Measurements from ENCODE around the gene ZNF236.

DNA sequence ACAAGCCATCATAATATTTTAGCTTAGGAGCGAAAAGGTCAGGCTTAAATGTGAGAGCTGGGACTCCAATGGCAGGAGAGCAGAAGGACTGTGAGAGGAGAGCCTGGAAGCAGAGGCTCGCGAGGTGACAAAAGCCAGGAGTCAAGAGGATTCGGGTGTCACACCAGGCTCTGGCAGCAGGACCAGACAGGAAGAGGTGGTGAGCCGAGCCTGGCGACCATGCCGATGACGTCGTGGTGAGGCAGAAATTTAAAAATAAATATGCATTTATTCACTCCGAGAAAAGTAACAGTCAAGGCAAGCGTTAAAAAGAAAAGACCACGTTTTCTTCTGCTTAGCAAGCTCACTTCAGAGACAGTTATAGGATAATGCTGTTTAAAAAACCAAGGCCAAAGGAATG, 31.3 kb upstream of the ZNF236 start:
- TF ChIP-seq, protein P1, sequence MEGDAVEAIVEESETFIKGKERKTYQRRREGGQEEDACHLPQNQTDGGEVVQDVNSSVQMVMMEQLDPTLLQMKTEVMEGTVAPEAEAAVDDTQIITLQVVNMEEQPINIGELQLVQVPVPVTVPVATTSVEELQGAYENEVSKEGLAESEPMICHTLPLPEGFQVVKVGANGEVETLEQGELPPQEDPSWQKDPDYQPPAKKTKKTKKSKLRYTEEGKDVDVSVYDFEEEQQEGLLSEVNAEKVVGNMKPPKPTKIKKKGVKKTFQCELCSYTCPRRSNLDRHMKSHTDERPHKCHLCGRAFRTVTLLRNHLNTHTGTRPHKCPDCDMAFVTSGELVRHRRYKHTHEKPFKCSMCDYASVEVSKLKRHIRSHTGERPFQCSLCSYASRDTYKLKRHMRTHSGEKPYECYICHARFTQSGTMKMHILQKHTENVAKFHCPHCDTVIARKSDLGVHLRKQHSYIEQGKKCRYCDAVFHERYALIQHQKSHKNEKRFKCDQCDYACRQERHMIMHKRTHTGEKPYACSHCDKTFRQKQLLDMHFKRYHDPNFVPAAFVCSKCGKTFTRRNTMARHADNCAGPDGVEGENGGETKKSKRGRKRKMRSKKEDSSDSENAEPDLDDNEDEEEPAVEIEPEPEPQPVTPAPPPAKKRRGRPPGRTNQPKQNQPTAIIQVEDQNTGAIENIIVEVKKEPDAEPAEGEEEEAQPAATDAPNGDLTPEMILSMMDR (IDR thresholded peaks at IDR 0.05) = no peak
- TF ChIP-seq EP300 (IDR thresholded peaks at IDR 0.05) (no peak), POLR2A (IDR thresholded peaks at IDR 0.05) (no peak), POLR2AphosphoS5 (IDR thresholded peaks at IDR 0.05) (no peak)

All from sigmoid colon (tissue), 4 donors.